Kidney (tissue), 14 donors: ENCODE results near the gene ZNHIT6. TPM values are rescaled to one million over a fixed set of nuclear protein-coding genes. Genes with fewer than 3 reads are reported as not detected.

Source experiments
- DNase-seq, 5 donors: peaks; one replicate each; pipeline ENCODE4 v3.0.0-alpha.2; 2013 to 2020
- FAIRE-seq: peaks from 2 replicates; lab custom pipeline; 2012; peaks lifted over from hg19 to GRCh38; lab: Jason Lieb, UNC
- H3K27ac ChIP-seq, 2 donors: one replicate each; pipeline ENCODE4 v1.7.0; 2013; ENCODE audit warnings: low read depth in 2 of 2, low read length in 2 of 2, inconsistent platforms in 1 of 2
- H3K27me3 ChIP-seq: one replicate; pipeline ENCODE4 v1.7.1; 2013; ENCODE audit warnings: low read length, inconsistent platforms; ENCODE audit not compliant: control insufficient read depth, insufficient read depth
- H3K36me3 ChIP-seq, 3 donors: one replicate each; pipeline versions ENCODE4 v1.7.0 to v1.7.1; 2013; ENCODE audit warnings: low read length in 3 of 3, control low read depth in 1 of 3, inconsistent platforms in 1 of 3; ENCODE audit not compliant: insufficient read depth in 3 of 3, control insufficient read depth in 2 of 3
- H3K4me1 ChIP-seq, 3 donors: one replicate each; pipeline versions ENCODE4 v1.7.0 to v1.7.1; 2013; ENCODE audit warnings: low read length in 3 of 3, inconsistent platforms in 1 of 3, low read depth in 1 of 3; ENCODE audit not compliant: control insufficient read depth in 2 of 3, insufficient read depth in 2 of 3
- H3K4me3 ChIP-seq, 3 donors: one replicate each; pipeline versions ENCODE4 v1.7.0 to v1.8.1; 2013; ENCODE audit warnings: low read length in 3 of 3, control low read depth in 1 of 3, inconsistent platforms in 1 of 3
- H3K9ac ChIP-seq, 3 donors: one replicate each; pipeline versions ENCODE4 v1.7.0 to v1.7.1; 2013; ENCODE audit warnings: low read length in 3 of 3, control low read depth in 1 of 3, inconsistent platforms in 1 of 3
- H3K9me3 ChIP-seq, 3 donors: one replicate each; pipeline versions ENCODE4 v1.7.0 to v1.7.1; 2013; ENCODE audit warnings: low read length in 3 of 3, control low read depth in 1 of 3, inconsistent platforms in 1 of 3; ENCODE audit not compliant: control insufficient read depth in 2 of 3, insufficient read depth in 1 of 3
- intact Hi-C: fragments of 100-400 bp; cut with DNase I; formaldehyde crosslinking; loops from one replicate; pipeline ENCODE4 v1.11.1; 2022
- polyA plus RNA-seq: library from polyadenylated mRNA; stranded (reverse); fragments of 350-450 nt; fragmentation: Illumina TruSeq; extraction: RNeasy Lipid Tissue Mini Kit (QIAGEN cat#74804); gene quantifications from one replicate; pipeline ENCODE4 v1.2.3, GENCODE V29; 2014; ENCODE audit warnings: low read depth, low replicate concordance; ENCODE audit not compliant: insufficient read depth
- total RNA-seq: library from RNA; stranded (reverse); fragmentation: NEBNext Ultra II Directional; extraction: Animal tissue kit (Norgen Biotek cat#: 25700); gene quantifications from one replicate; pipeline ENCODE4 v1.2.1, GENCODE V29; 2021
- TF ChIP-seq, protein P1 (sequence below): IDR thresholded peaks from 3 replicates; pipeline ENCODE4 v1.5.1; 2012; ENCODE audit warnings: mild to moderate bottlenecking, moderate library complexity, borderline replicate concordance; ENCODE audit not compliant: insufficient read depth; ENCODE audit errors: extremely low read depth
- donor health status: control.
- donor health status: control.
- donor health status: control.
- donor health status: control.
- donor health status: control.
- donor health status: DM: yes; HTN: yes; CAD: no.
- donor health status: Normal renal cell carcinoma (clear cell type).

ZNHIT6 gene
- total and polyA plus RNA-seq, 2 donors from 2014 or later = 5.8 to 17.5 TPM

DNA sequence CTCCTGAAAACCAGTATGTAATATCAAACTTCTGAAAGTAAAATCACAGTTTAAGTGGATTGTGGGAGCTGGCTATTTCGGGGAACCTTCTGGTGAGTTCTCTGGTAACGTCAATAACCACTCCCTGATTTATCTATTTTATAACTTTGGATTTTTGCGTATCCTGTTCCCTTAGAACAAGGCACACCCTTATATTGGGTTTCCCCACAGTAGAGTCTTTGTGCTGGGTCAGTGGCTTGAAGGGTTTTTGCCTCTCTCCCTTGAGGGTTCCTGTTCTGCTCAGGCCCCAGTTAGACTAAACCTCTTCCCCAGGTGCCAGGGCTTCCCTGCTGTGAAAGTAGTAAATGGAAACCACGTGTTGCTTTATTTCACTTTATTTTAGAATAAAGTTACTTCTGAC is 106.3 kb downstream of the ZNHIT6 start:
- Histone ChIP-seq H3K27me3 (no peaks in the 10 kb centered on the region), H3K9ac (no peak overlapping the region), H3K27ac (no peak overlapping the region), H3K4me1 (peaks cover 0 to 17% (median 10%) of the 10 kb centered on the region in 3 donors), H3K4me3 (no peak overlapping the region), H3K9me3 (no peaks in the 10 kb centered on the region), H3K36me3 (no peaks in the 10 kb centered on the region)
- no peak for DNase-seq
- TF ChIP-seq, protein P1, sequence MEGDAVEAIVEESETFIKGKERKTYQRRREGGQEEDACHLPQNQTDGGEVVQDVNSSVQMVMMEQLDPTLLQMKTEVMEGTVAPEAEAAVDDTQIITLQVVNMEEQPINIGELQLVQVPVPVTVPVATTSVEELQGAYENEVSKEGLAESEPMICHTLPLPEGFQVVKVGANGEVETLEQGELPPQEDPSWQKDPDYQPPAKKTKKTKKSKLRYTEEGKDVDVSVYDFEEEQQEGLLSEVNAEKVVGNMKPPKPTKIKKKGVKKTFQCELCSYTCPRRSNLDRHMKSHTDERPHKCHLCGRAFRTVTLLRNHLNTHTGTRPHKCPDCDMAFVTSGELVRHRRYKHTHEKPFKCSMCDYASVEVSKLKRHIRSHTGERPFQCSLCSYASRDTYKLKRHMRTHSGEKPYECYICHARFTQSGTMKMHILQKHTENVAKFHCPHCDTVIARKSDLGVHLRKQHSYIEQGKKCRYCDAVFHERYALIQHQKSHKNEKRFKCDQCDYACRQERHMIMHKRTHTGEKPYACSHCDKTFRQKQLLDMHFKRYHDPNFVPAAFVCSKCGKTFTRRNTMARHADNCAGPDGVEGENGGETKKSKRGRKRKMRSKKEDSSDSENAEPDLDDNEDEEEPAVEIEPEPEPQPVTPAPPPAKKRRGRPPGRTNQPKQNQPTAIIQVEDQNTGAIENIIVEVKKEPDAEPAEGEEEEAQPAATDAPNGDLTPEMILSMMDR = no peak
- intact Hi-C loops = no loop called here
- FAIRE-seq = no peak

DNA sequence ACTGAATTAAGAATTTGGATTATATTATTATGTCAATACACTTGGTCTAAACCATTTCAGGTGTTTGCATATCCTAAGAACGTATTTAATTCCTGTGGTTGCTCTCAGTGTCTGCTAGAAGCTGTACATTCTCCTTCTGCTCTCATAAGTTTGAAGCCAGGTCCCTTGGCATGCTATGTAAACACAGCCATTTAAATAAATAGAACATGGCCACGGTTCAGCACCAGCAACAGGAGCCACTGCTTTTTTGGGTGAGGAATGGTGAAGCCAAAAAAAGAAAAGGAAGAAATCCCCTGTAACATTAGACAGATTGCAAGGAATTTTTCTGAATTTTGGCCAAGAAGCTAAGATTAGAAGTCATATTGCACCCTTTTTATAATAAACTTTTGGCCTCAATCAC is 108.6 kb downstream of the ZNHIT6 start:
- Histone ChIP-seq H3K9ac (no peak overlapping the region), H3K9me3 (no peaks in the 10 kb centered on the region), H3K27ac (no peak overlapping the region), H3K4me1 (no peaks in the 10 kb centered on the region), H3K36me3 (no peaks in the 10 kb centered on the region), H3K27me3 (no peaks in the 10 kb centered on the region), H3K4me3 (no peak overlapping the region)
- DNase-seq (no peak), FAIRE-seq (no peak)
- TF ChIP-seq, protein P1 = no peak
- intact Hi-C loops = no loop called here

Other genes starting within 250 kb of the ZNHIT6 start
- 73.1 TPM for gene DDAH1, start 243.3 kb downstream of the ZNHIT6 start, total RNA-seq
- 98.9 TPM for gene DDAH1, start 243.3 kb downstream of the ZNHIT6 start, polyA plus RNA-seq
- gene CCN1, start 127.7 kb downstream of the ZNHIT6 start, total RNA-seq = 61.3 TPM
- 79.1 TPM for gene CCN1, start 127.7 kb downstream of the ZNHIT6 start, polyA plus RNA-seq